Effector memory CD4-positive, alpha-beta T cell (primary cell): ENCODE data around the gene ZNF474.

Experiments
- DNase-seq, 3 donors: peaks; one replicate each; pipeline ENCODE4 v3.0.0-alpha.2; 2020
- H3K27ac ChIP-seq: 2 replicates; pipeline ENCODE4 v1.7.0; 2013; ENCODE audit warnings: mild to moderate bottlenecking, low read length, moderate library complexity; ENCODE audit not compliant: insufficient read depth, poor library complexity, severe bottlenecking
- H3K27me3 ChIP-seq: replicated peaks from 2 replicates; pipeline ENCODE4 v1.7.0; 2013; ENCODE audit warnings: mild to moderate bottlenecking, low read length; ENCODE audit not compliant: insufficient read depth, control insufficient read depth, poor library complexity, severe bottlenecking
- H3K36me3 ChIP-seq: 2 replicates; pipeline ENCODE4 v1.7.0; 2013; ENCODE audit warnings: mild to moderate bottlenecking, low read length, moderate library complexity; ENCODE audit not compliant: control insufficient read depth, insufficient read depth
- H3K4me1 ChIP-seq: 2 replicates; pipeline ENCODE4 v1.7.0; 2013; ENCODE audit warnings: low read length, mild to moderate bottlenecking; ENCODE audit not compliant: control insufficient read depth, insufficient read depth, poor library complexity, severe bottlenecking
- H3K4me3 ChIP-seq: 2 replicates; pipeline ENCODE4 v1.7.0; 2013; ENCODE audit warnings: low read length, low read depth, mild to moderate bottlenecking; ENCODE audit not compliant: insufficient read depth, poor library complexity, severe bottlenecking
- H3K9me3 ChIP-seq: 2 replicates; pipeline ENCODE4 v1.7.0; 2013; ENCODE audit warnings: mild to moderate bottlenecking, low read length, moderate library complexity; ENCODE audit not compliant: control insufficient read depth

Gene ZNF474

GRCh38 chr5:122097391-122097790 lies 32.0 kb upstream of the ZNF474 start:
- H3K27ac ChIP-seq = no peak overlapping the region

GRCh38 chr5:122099060-122099790 lies 30.1 kb upstream of the ZNF474 start:
- Histone ChIP-seq H3K27me3 (no peaks in the 10 kb centered on the region), H3K36me3 (no peaks in the 10 kb centered on the region), H3K9me3 (no peaks in the 10 kb centered on the region), H3K4me1 (no peaks in the 10 kb centered on the region), H3K27ac (no peak overlapping the region), H3K4me3 (no peak overlapping the region)
- DNase-seq = no peak

More at GRCh38 chr5:122097391-122097790, 32.0 kb upstream of the ZNF474 start:
- Histone ChIP-seq H3K36me3 (no peaks in the 10 kb centered on the region), H3K4me3 (no peak overlapping the region), H3K27me3 (no peaks in the 10 kb centered on the region), H3K4me1 (no peaks in the 10 kb centered on the region), H3K9me3 (no peaks in the 10 kb centered on the region)
- DNase-seq = no peak

GRCh38 chr5:122101636-122102285 lies 27.6 kb upstream of the ZNF474 start:
- Histone ChIP-seq H3K36me3 (no peaks in the 10 kb centered on the region), H3K27ac (no peak overlapping the region), H3K4me1 (no peaks in the 10 kb centered on the region), H3K27me3 (no peaks in the 10 kb centered on the region), H3K4me3 (no peak overlapping the region), H3K9me3 (no peaks in the 10 kb centered on the region)
- DNase-seq = no peak

GRCh38 chr5:122102825-122103224 lies 26.5 kb upstream of the ZNF474 start:
- no peaks in the 10 kb centered on the region for H3K36me3 ChIP-seq
- no peak for DNase-seq
- no peaks in the 10 kb centered on the region for H3K27me3 ChIP-seq
- H3K4me1 ChIP-seq = no peaks in the 10 kb centered on the region
- H3K27ac ChIP-seq = no peak overlapping the region
- no peaks in the 10 kb centered on the region for H3K9me3 ChIP-seq
- no peak overlapping the region for H3K4me3 ChIP-seq

GRCh38 chr5:122105909-122106308 lies 23.4 kb upstream of the ZNF474 start:
- H3K27ac ChIP-seq = no peak overlapping the region
- no peaks in the 10 kb centered on the region for H3K36me3 ChIP-seq
- no peaks in the 10 kb centered on the region for H3K27me3 ChIP-seq
- no peaks in the 10 kb centered on the region for H3K4me1 ChIP-seq
- DNase-seq = no peak
- no peaks in the 10 kb centered on the region for H3K9me3 ChIP-seq
- H3K4me3 ChIP-seq = no peak overlapping the region

- DNase-seq = no peak
- no peak overlapping the region for H3K4me3 ChIP-seq
- H3K27me3 ChIP-seq = no peaks in the 10 kb centered on the region
- no peaks in the 10 kb centered on the region for H3K4me1 ChIP-seq
- H3K36me3 ChIP-seq = no peaks in the 10 kb centered on the region
- H3K9me3 ChIP-seq = no peaks in the 10 kb centered on the region
- no peak overlapping the region for H3K27ac ChIP-seq
These were observed 22.3 kb upstream of the ZNF474 start for GRCh38 chr5:122107016-122107415.

GRCh38 chr5:122110987-122111386 lies 18.4 kb upstream of the ZNF474 start:
- no peaks in the 10 kb centered on the region for H3K36me3 ChIP-seq
- H3K4me1 ChIP-seq = no peaks in the 10 kb centered on the region
- H3K9me3 ChIP-seq = no peaks in the 10 kb centered on the region
- no peak for DNase-seq
- H3K27ac ChIP-seq = no peak overlapping the region
- H3K27me3 ChIP-seq = no peaks in the 10 kb centered on the region
- H3K4me3 ChIP-seq = no peak overlapping the region

- Histone ChIP-seq H3K4me1 (no peaks in the 10 kb centered on the region), H3K36me3 (no peaks in the 10 kb centered on the region), H3K4me3 (no peak overlapping the region), H3K27me3 (no peaks in the 10 kb centered on the region), H3K27ac (no peak overlapping the region), H3K9me3 (no peaks in the 10 kb centered on the region)
- no peak for DNase-seq
These were observed 17.9 kb upstream of the ZNF474 start for GRCh38 chr5:122111460-122111859.

GRCh38 chr5:122112063-122112462 lies 17.3 kb upstream of the ZNF474 start:
- no peak overlapping the region for H3K27ac ChIP-seq
- no peaks in the 10 kb centered on the region for H3K4me1 ChIP-seq
- no peaks in the 10 kb centered on the region for H3K27me3 ChIP-seq
- no peaks in the 10 kb centered on the region for H3K9me3 ChIP-seq
- no peak overlapping the region for H3K4me3 ChIP-seq
- no peaks in the 10 kb centered on the region for H3K36me3 ChIP-seq
- DNase-seq = no peak

- Histone ChIP-seq H3K9me3 (no peaks in the 10 kb centered on the region), H3K36me3 (no peaks in the 10 kb centered on the region)
These were observed 16.4 kb upstream of the ZNF474 start for GRCh38 chr5:122112733-122113558.

More at GRCh38 chr5:122112733-122113558, 16.4 kb upstream of the ZNF474 start:
- DNase-seq = no peak
- H3K4me3 ChIP-seq = no peak overlapping the region
- H3K4me1 ChIP-seq = no peaks in the 10 kb centered on the region
- H3K27me3 ChIP-seq = no peaks in the 10 kb centered on the region
- H3K27ac ChIP-seq = no peak overlapping the region
